GM19351 (cell line): ENCODE results near the gene SYTL4.
"Not testable (repeated sequence)": the region's sequence is repeated elsewhere in the genome, so short reads cannot be mapped to it uniquely, and the experiment has no call there.

ENCODE experiments used
- ATAC-seq: cut with Tn5 transposase; IDR thresholded peaks from one replicate; pipeline ENCODE4 v1.9.1; 2021; ENCODE audit warnings: mild to moderate bottlenecking, moderate library complexity; ENCODE audit not compliant: unreplicated experiment

SYTL4 gene

GRCh38 chrX:100731441-100732281 lies at the start of gene SYTL4:
Gene SYTL4 (minus strand): TSS chrX:100732121. CDS start chrX:100702037, 30,084 bp downstream.
- ATAC-seq = no peak

- ATAC-seq = not testable (repeated sequence)
Observed at GRCh38 chrX:100769439-100769838, 37.5 kb upstream of the SYTL4 start.

- peak; percentile 75 for ATAC-seq
Observed at GRCh38 chrX:100768679-100769338, 36.9 kb upstream of the SYTL4 start.

GRCh38 chrX:100750883-100751282 lies 19.0 kb upstream of the SYTL4 start:
- no peak for ATAC-seq

GRCh38 chrX:100748108-100748507 lies 16.2 kb upstream of the SYTL4 start:
- no peak for ATAC-seq

- ATAC-seq = no peak
Observed at GRCh38 chrX:100747703-100748102, 15.8 kb upstream of the SYTL4 start.

GRCh38 chrX:100747090-100747489 lies 15.2 kb upstream of the SYTL4 start:
- ATAC-seq = no peak

GRCh38 chrX:100745806-100746537 lies 14.1 kb upstream of the SYTL4 start:
- ATAC-seq = no peak

GRCh38 chrX:100745205-100745604 lies 13.3 kb upstream of the SYTL4 start:
- no peak for ATAC-seq

- no peak for ATAC-seq
Observed at GRCh38 chrX:100743009-100743607, 11.2 kb upstream of the SYTL4 start.

GRCh38 chrX:100724006-100724405 lies 7.9 kb downstream of the SYTL4 start:
- ATAC-seq = not testable (repeated sequence)

GRCh38 chrX:100721328-100721727 lies 10.6 kb downstream of the SYTL4 start:
- no peak for ATAC-seq

GRCh38 chrX:100720301-100720700 lies 11.6 kb downstream of the SYTL4 start:
- no peak for ATAC-seq

GRCh38 chrX:100719139-100719538 lies 12.8 kb downstream of the SYTL4 start:
- ATAC-seq = no peak

- ATAC-seq = no peak
Observed at GRCh38 chrX:100717363-100717762, 14.6 kb downstream of the SYTL4 start.

GRCh38 chrX:100710816-100711215 lies 21.1 kb downstream of the SYTL4 start:
- no peak for ATAC-seq

GRCh38 chrX:100704581-100705203 lies 27.2 kb downstream of the SYTL4 start:
- peak; percentile 52 for ATAC-seq

- peak; percentile 48 for ATAC-seq
Observed at GRCh38 chrX:100700809-100701208, 31.1 kb downstream of the SYTL4 start.

GRCh38 chrX:100698551-100698950 lies 33.4 kb downstream of the SYTL4 start:
- no peak for ATAC-seq

- ATAC-seq = peak; percentile 57
Observed at GRCh38 chrX:100696699-100697351, 35.1 kb downstream of the SYTL4 start.
